GM12864 (cell line): ENCODE results near the gene NR1H2.
"Not testable (repeated sequence)": the region's sequence is repeated elsewhere in the genome, so short reads cannot be mapped to it uniquely, and the experiment has no call there.

ENCODE experiments used
- DNase-seq: peaks from one replicate; pipeline ENCODE4 v3.0.0-alpha.2; 2011; ENCODE audit warnings: low read depth
- H3K4me3 ChIP-seq: 2 replicates; pipeline ENCODE4 v1.5.1; 2011; ENCODE audit warnings: mild to moderate bottlenecking, low read depth, low read length, control low read depth
- CTCF ChIP-seq: IDR thresholded peaks from 2 replicates; pipeline ENCODE4 v1.5.1; 2011; ENCODE audit warnings: low read depth, mild to moderate bottlenecking, moderate library complexity, low read length, control low read depth, inconsistent platforms; ENCODE audit errors: missing control alignments

NR1H2 gene

DNA sequence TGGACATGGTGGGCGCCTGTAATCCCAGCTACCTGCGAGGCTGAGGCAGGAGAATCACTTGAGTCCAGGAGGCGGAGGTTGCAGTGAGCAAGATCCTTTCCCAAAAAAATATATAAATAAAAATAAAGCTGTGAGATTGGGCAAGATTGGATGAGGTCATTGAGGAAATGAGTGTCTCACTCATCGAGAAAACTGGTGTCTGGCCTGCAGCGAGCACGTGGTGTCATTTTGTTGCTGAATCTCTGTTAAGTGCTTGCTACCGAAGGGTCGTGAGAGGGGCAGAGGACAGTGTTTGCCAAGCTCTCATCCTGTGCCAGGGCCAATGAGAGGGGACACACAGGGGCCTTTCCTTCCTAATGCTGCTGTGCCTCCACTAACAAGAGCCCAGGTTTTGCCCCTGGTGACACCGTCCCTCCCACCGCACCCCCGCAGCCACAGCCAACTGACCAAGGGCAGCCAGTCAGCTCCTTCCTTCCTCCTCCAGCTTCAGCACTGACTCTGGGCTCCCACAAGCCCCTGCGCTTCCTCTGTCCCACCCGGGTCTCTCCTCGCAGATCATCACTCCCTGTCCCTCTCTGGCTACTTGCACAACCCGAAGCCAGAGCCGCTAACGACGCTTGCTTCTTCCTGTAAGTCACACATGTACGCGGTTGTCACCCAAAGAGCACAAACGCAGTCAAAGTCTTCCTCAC lies 11.1 kb downstream of the NR1H2 start:
- no peak overlapping the region for H3K4me3 ChIP-seq
- no peak for TF ChIP-seq CTCF
- DNase-seq = no peak

- H3K4me3 ChIP-seq = no peak overlapping the region
- TF ChIP-seq CTCF = no peak
- no peak for DNase-seq
Measured at GRCh38 chr19:50387868-50388245, 11.6 kb downstream of the NR1H2 start.

GRCh38 chr19:50390295-50390694 lies 14.0 kb downstream of the NR1H2 start:
- DNase-seq = not testable (repeated sequence)

GRCh38 chr19:50390952-50391351 lies 14.7 kb downstream of the NR1H2 start:
- H3K4me3 ChIP-seq, DNase-seq: not testable (repeated sequence)

More at GRCh38 chr19:50390295-50390694, 14.0 kb downstream of the NR1H2 start:
- H3K4me3 ChIP-seq = not testable (repeated sequence)

- TF ChIP-seq CTCF = no peak
Measured at GRCh38 chr19:50392759-50393158, 16.5 kb downstream of the NR1H2 start.

DNA sequence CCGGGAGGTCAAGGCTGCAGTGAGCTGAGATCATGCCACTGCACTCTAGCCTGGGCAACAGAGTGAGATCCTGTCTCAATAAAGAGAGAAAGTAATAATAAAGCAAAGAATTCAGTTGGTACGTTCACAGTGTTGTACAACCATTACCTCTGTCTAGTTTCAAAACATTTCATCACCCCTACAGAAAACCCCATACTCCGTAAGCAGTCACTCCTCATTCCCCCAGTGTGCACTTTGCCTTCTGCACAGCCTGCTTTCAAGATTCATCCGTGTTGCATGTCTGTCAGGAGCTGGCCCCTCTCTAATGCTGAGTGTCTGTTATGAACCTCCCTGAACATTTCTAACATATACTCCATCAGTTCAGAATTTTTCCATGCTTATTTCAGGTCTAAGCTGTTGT lies 17.3 kb downstream of the NR1H2 start:
- no peak for TF ChIP-seq CTCF
- H3K4me3 ChIP-seq = no peak overlapping the region
- DNase-seq = no peak

More at GRCh38 chr19:50392759-50393158, 16.5 kb downstream of the NR1H2 start:
- H3K4me3 ChIP-seq = no peak overlapping the region
- DNase-seq = no peak

DNA sequence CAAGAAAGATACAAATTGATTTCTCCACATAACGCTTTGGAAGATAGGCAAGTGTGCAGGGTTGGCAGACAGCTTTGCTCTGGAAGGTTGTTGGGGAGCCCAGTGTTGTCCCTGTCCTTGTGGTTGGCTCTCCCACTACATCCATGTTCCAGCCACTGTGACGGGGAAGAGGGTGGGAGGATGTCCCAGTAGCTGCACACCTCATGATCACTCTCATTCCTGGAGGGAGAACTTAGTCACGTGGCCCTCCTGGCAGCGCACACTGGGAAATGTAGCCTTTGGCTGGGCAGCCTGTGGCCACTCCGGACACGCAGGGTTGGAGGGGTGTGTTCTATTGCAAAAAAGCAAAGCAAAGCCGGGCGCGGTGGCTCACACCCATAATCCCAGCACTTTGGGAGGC lies 17.8 kb downstream of the NR1H2 start:
- no peak for DNase-seq
- TF ChIP-seq CTCF = no peak

GRCh38 chr19:50398675-50399367 lies 22.6 kb downstream of the NR1H2 start:
- no peak for TF ChIP-seq CTCF
- H3K4me3 ChIP-seq = no peak overlapping the region
- DNase-seq = no peak

More for the DNA sequence above, 17.8 kb downstream of the NR1H2 start:
- no peak overlapping the region for H3K4me3 ChIP-seq
